Keratinocyte (primary cell): ENCODE results near the gene OLFML1. TPM values are rescaled to one million over a fixed set of nuclear protein-coding genes. Genes with fewer than 3 reads are reported as not detected.

Experiments
- DNase-seq: peaks from one replicate; pipeline ENCODE4 v3.0.0-alpha.2; 2011; ENCODE audit warnings: low read depth, missing footprints, low spot score
- FAIRE-seq: peaks from 2 replicates; lab custom pipeline; 2011; peaks lifted over from hg19 to GRCh38; lab: Jason Lieb, UNC
- H2AFZ ChIP-seq: 2 replicates; pipeline ENCODE4 v1.6.0; 2012; ENCODE audit warnings: low read length, control low read depth, inconsistent platforms; ENCODE audit not compliant: control insufficient read depth
- H3K27ac ChIP-seq: 2 replicates; pipeline ENCODE4 v1.5.1; 2011; ENCODE audit warnings: low read length; ENCODE audit not compliant: control insufficient read depth, insufficient read depth
- H3K27me3 ChIP-seq: 3 replicates; pipeline ENCODE4 v1.6.0; 2011; ENCODE audit warnings: low read length; ENCODE audit not compliant: control insufficient read depth, insufficient read depth; ENCODE audit errors: extremely low read depth
- H3K36me3 ChIP-seq, 2 experiments: 2 replicates in 1 of 2; 3 replicates in 1 of 2; pipeline ENCODE4 v1.5.1; 2011; ENCODE audit warnings: low read length in 2 of 2, mild to moderate bottlenecking in 1 of 2; ENCODE audit not compliant: control insufficient read depth in 2 of 2, insufficient read depth in 2 of 2; ENCODE audit errors: extremely low read depth in 1 of 2
- H3K4me1 ChIP-seq: 3 replicates; pipeline ENCODE4 v1.5.1; 2011; ENCODE audit warnings: low read length; ENCODE audit not compliant: control insufficient read depth, insufficient read depth; ENCODE audit errors: extremely low read depth
- H3K4me2 ChIP-seq: 3 replicates; pipeline ENCODE4 v1.6.0; 2011; ENCODE audit warnings: low read depth, low read length; ENCODE audit not compliant: control insufficient read depth, insufficient read depth; ENCODE audit errors: extremely low read depth
- H3K4me3 ChIP-seq, 3 experiments: fragments of 200-600 bp in 1 of 3; sonication (generic) in 1 of 3; 2 replicates in 2 of 3; 3 replicates in 1 of 3; pipeline ENCODE4 v1.5.1; 2011 to 2016; ENCODE audit warnings: low read length in 3 of 3, mild to moderate bottlenecking in 3 of 3, control low read depth in 2 of 3, inconsistent platforms in 1 of 3, low read depth in 1 of 3, mixed read lengths in 1 of 3, mixed run types in 1 of 3, moderate library complexity in 1 of 3; ENCODE audit not compliant: control insufficient read depth in 2 of 3, insufficient read depth in 2 of 3; ENCODE audit errors: extremely low read depth in 1 of 3
- H3K79me2 ChIP-seq: 2 replicates; pipeline ENCODE4 v1.6.0; 2012; ENCODE audit warnings: low read length; ENCODE audit not compliant: control insufficient read depth, insufficient read depth
- H3K9ac ChIP-seq: 3 replicates; pipeline ENCODE4 v1.6.0; 2011; ENCODE audit warnings: low read length; ENCODE audit not compliant: control insufficient read depth, insufficient read depth; ENCODE audit errors: extremely low read depth
- H3K9me1 ChIP-seq: 3 replicates; pipeline ENCODE4 v1.6.0; 2011; ENCODE audit warnings: low read length; ENCODE audit not compliant: control insufficient read depth, insufficient read depth; ENCODE audit errors: extremely low read depth
- H3K9me3 ChIP-seq: 2 replicates; pipeline ENCODE4 v1.5.1; 2012; ENCODE audit warnings: low read depth, low read length; ENCODE audit not compliant: control insufficient read depth
- H4K20me1 ChIP-seq: 3 replicates; pipeline ENCODE4 v1.6.0; 2011; ENCODE audit warnings: low read length; ENCODE audit not compliant: control insufficient read depth, insufficient read depth; ENCODE audit errors: extremely low read depth
- CTCF ChIP-seq, 3 experiments: IDR thresholded peaks in 1 of 3; conservative IDR thresholded peaks in 1 of 3; optimal IDR thresholded peaks in 1 of 3; 2 replicates in 2 of 3; 3 replicates in 1 of 3; pipeline versions ENCODE3 to v1.5.1; 2011; ENCODE audit warnings: low read length in 3 of 3, mild to moderate bottlenecking in 3 of 3, moderate library complexity in 2 of 3, control low read depth in 1 of 3, inconsistent platforms in 1 of 3; ENCODE audit not compliant: insufficient read depth in 2 of 3; ENCODE audit errors: extremely low read depth in 1 of 3
- EZH2 ChIP-seq: IDR thresholded peaks from one replicate; pipeline ENCODE4 v1.6.1; 2012; ENCODE audit warnings: inconsistent platforms, mild to moderate bottlenecking, low read length, moderate library complexity
- dilution Hi-C: fragments of 300-500 bp; cut with MboI; formaldehyde crosslinking; loops from one replicate; pipeline ENCODE4 v1.7.0; 2020; ENCODE audit warnings: low sequenced_read_pairs; ENCODE audit not compliant: extremely low pct_ligation_motif_present
- polyA plus RNA-seq, 5 experiments: library from polyadenylated mRNA; depleted of rRNA in 3 of 5; stranded (reverse) in 3 of 5; stranded (forward) in 1 of 5; unstranded in 1 of 5; fragments of >200 nt; gene quantifications; 1 replicate in 1 of 5; 2 replicates in 3 of 5; 3 replicates in 1 of 5; pipeline versions ENCODE4 v1.2.1 to v1.2.3, GENCODE V29; 2011 to 2012; ENCODE audit warnings: missing spikeins in 2 of 5, low read depth in 1 of 5, low replicate concordance in 1 of 5

Gene OLFML1
- polyA plus RNA-seq, 1 donor (not counting 4 experiments of a cell fraction or from before 2014, with no cell fraction given) = not detected

- DNase-seq = no peak
- Histone ChIP-seq H3K27ac (no peak overlapping the region), H3K9me1 (no peaks in the 10 kb centered on the region), H3K9ac (no peak overlapping the region), H3K4me1 (no peaks in the 10 kb centered on the region), H3K4me2 (no peak overlapping the region), H3K36me3 (no peaks in the 10 kb centered on the region), H3K79me2 (no peaks in the 10 kb centered on the region), H4K20me1 (no peaks in the 10 kb centered on the region), H3K9me3 (no peaks in the 10 kb centered on the region), H2AFZ (no peak overlapping the region), H3K27me3 (no peaks in the 10 kb centered on the region), H3K4me3 (no peak overlapping the region)
- dilution Hi-C loops = no loop called here
- no peak for TF ChIP-seq CTCF (optimal IDR thresholded peaks at IDR 0.05 in 1 of 3, IDR thresholded peaks at IDR 0.05 in 1 of 3, conservative IDR thresholded peaks at IDR 0.05 in 1 of 3; ENCODE audit: extremely low read depth in 1 of 3, insufficient read depth in 2 of 3, low read length in 3 of 3)
- no peak for TF ChIP-seq EZH2
- FAIRE-seq = no peak
Measured at GRCh38 chr11:7495882-7496551, 10.7 kb downstream of the OLFML1 start.

GRCh38 chr11:7498193-7498592 is 12.9 kb downstream of the OLFML1 start:
- Histone ChIP-seq H3K4me2 (no peak overlapping the region), H4K20me1 (no peaks in the 10 kb centered on the region), H3K27me3 (no peaks in the 10 kb centered on the region), H3K4me3 (no peak overlapping the region), H3K9me3 (no peaks in the 10 kb centered on the region), H3K9ac (no peak overlapping the region), H3K79me2 (no peaks in the 10 kb centered on the region), H3K4me1 (no peaks in the 10 kb centered on the region), H3K27ac (no peak overlapping the region), H3K36me3 (no peaks in the 10 kb centered on the region), H2AFZ (no peak overlapping the region), H3K9me1 (no peaks in the 10 kb centered on the region)
- FAIRE-seq (no peak), DNase-seq (no peak)
- TF ChIP-seq CTCF (optimal IDR thresholded peaks at IDR 0.05 in 1 of 3, IDR thresholded peaks at IDR 0.05 in 1 of 3, conservative IDR thresholded peaks at IDR 0.05 in 1 of 3; ENCODE audit: extremely low read depth in 1 of 3, insufficient read depth in 2 of 3, low read length in 3 of 3) (no peak), EZH2 (no peak)
- dilution Hi-C loops = no loop called here
